ENCODE measurements around the gene WFDC2. TPM values are rescaled to one million over a fixed set of nuclear protein-coding genes. Genes with fewer than 3 reads are reported as not detected.

Gene WFDC2
- total and polyA plus RNA-seq, 10 of the 15 experiments (the other 5 are each of a cell fraction or from before 2014, with no cell fraction given): 0.13 TPM; not detected in 9

DNA sequence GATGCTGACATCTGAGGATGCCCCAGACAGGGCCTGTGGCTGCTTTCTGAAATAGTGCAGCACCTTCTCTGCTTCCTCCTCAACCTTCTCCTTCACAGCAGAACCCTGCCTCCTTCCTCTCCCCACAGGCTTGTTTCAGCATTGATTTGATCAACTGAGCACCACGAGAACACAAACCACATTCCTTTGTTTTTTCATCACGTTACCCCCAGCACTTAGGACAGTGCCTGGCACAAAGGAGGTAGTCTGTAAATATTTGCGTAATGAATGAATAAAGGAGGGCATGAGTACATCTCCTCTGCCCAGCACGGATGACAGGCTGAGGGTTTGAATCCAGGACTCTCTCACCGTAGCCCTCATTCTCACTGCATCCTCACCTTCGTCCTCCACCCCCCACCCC, 21.3 kb upstream of the WFDC2 start:
- TF ChIP-seq FOXM1 (IDR thresholded peaks at IDR 0.05; ENCODE audit: low read depth, low read length) (no peak), NR2F1 (conservative IDR thresholded peaks at IDR 0.05) (no peak), ZNF207 (IDR thresholded peaks at IDR 0.05; ENCODE audit: borderline replicate concordance) (no peak), ZSCAN29 (IDR thresholded peaks at IDR 0.05) (no peak), NFIC (IDR thresholded peaks at IDR 0.05; ENCODE audit: low read depth, low read length) (no peak), IRF5 (IDR thresholded peaks at IDR 0.05; ENCODE audit: borderline replicate concordance) (no peak), SMARCA5 (IDR thresholded peaks at IDR 0.05) (no peak), MXI1 (IDR thresholded peaks at IDR 0.05; ENCODE audit: low read depth, low read length) (no peak)
- Histone ChIP-seq H3K27me3 (replicated peaks in 1 of 2; ENCODE audit: control insufficient read depth in 2 of 2, insufficient read depth in 2 of 2, low read length in 1 of 2) (no peaks in the 10 kb centered on the region; a peak in 4 of 4 replicates), H3K9me3 (replicated peaks; ENCODE audit: control insufficient read depth, insufficient read depth, low read length) (no peaks in the 10 kb centered on the region), H4K20me1 (ENCODE audit: control insufficient read depth, insufficient read depth) (no peaks in the 10 kb centered on the region), H3K4me1 (ENCODE audit: control insufficient read depth, insufficient read depth, low read length) (no peaks in the 10 kb centered on the region), H2AFZ (ENCODE audit: control insufficient read depth, low read depth, low read length) (no peak overlapping the region), H3K79me2 (ENCODE audit: control insufficient read depth, insufficient read depth, low read length) (no peaks in the 10 kb centered on the region), H3K36me3 (ENCODE audit: control insufficient read depth in 2 of 2, insufficient read depth in 2 of 2, low read length in 1 of 2) (no peaks in the 10 kb centered on the region), H3K4me3 (no peak overlapping the region), H3K4me2 (ENCODE audit: control insufficient read depth, insufficient read depth) (no peak overlapping the region), H3K27ac (ENCODE audit: control insufficient read depth, insufficient read depth) (no peak overlapping the region), H3K9ac (ENCODE audit: control insufficient read depth, insufficient read depth, low read length) (no peak overlapping the region)
- no peak for DNase-seq (ENCODE audit: low read depth, low spot score)
- FAIRE-seq: no peak
- 22% methylated on average over 6 of the region's 6 CpGs for WGBS (ENCODE audit: insufficient coverage, insufficient replicate concordance, low lambda C conversion rate, missing lambda C conversion rate)
- ATAC-seq: no peak
- in situ Hi-C loops (cut with MboI): no loop called here
- SMC1A ChIA-PET (ENCODE audit: uncharacterized antibody, unreplicated experiment): interaction anchor here (0.6 to 1.0 kb wide), 2 partner anchors 12 to 724 kb away, joined by 3 to 4 read pairs; no protein-coding TSS in a partner anchor
- CTCF ChIA-PET: interaction anchor here (0.6 to 8.2 kb wide), 7 partner anchors 11 to 492 kb away, joined by 3 to 86 read pairs (median 29); partner anchors contain the start of genes SYS1 and WFDC10A
- no TSS peak for BruUV-seq (replicated peaks)
- POLR2A ChIA-PET: no interaction called here
- intact Hi-C loops (cut with micrococcal nuclease; ENCODE audit: unreplicated experiment): no loop called here
- RAD21 ChIA-PET (ENCODE audit: unreplicated experiment): no interaction called here
